22Rv1 (cell line): ENCODE measurements around the gene TRO.

Experiments used
- H3K27ac ChIP-seq: fragments of 450-650 bp; 2 replicates; pipeline ENCODE4 v1.5.1; 2017
- CTCF ChIP-seq: fragments of 450-650 bp; IDR thresholded peaks from 2 replicates; pipeline ENCODE4 v1.5.1; 2017; ENCODE audit warnings: mild to moderate bottlenecking
- ZFX ChIP-seq: fragments of 450-650 bp; IDR thresholded peaks from 2 replicates; pipeline ENCODE4 v1.6.1; 2017; ENCODE audit warnings: antibody characterized with exemption, borderline replicate concordance

The TRO gene

GRCh38 chrX:54964766-54965497, 44.3 kb downstream of the TRO start:
- no peak overlapping the region for H3K27ac ChIP-seq
- TF ChIP-seq ZFX (no peak), CTCF (no peak)

GRCh38 chrX:54977387-54977786, 56.8 kb downstream of the TRO start:
- TF ChIP-seq ZFX (no peak), CTCF (no peak)

GRCh38 chrX:54978448-54978847, 57.8 kb downstream of the TRO start:
- TF ChIP-seq ZFX (no peak), CTCF (no peak)
- no peak overlapping the region for H3K27ac ChIP-seq

More at GRCh38 chrX:54977387-54977786, 56.8 kb downstream of the TRO start:
- no peak overlapping the region for H3K27ac ChIP-seq

- no peak overlapping the region for H3K27ac ChIP-seq
- TF ChIP-seq ZFX (no peak), CTCF (no peak)
Measured at GRCh38 chrX:54979432-54979831, 58.8 kb downstream of the TRO start.

GRCh38 chrX:54980334-54980733, 59.7 kb downstream of the TRO start:
- TF ChIP-seq ZFX (no peak), CTCF (no peak)
- H3K27ac ChIP-seq, result no peak overlapping the region
